Effector memory CD4-positive, alpha-beta T cell (primary cell): ENCODE data around the gene AMZ2.

Experiments
- DNase-seq, 3 donors: peaks; one replicate each; pipeline ENCODE4 v3.0.0-alpha.2; 2020
- H3K27ac ChIP-seq: 2 replicates; pipeline ENCODE4 v1.7.0; 2013; ENCODE audit warnings: mild to moderate bottlenecking, low read length, moderate library complexity; ENCODE audit not compliant: insufficient read depth, poor library complexity, severe bottlenecking
- H3K27me3 ChIP-seq: replicated peaks from 2 replicates; pipeline ENCODE4 v1.7.0; 2013; ENCODE audit warnings: mild to moderate bottlenecking, low read length; ENCODE audit not compliant: insufficient read depth, control insufficient read depth, poor library complexity, severe bottlenecking
- H3K36me3 ChIP-seq: 2 replicates; pipeline ENCODE4 v1.7.0; 2013; ENCODE audit warnings: mild to moderate bottlenecking, low read length, moderate library complexity; ENCODE audit not compliant: control insufficient read depth, insufficient read depth
- H3K4me1 ChIP-seq: 2 replicates; pipeline ENCODE4 v1.7.0; 2013; ENCODE audit warnings: low read length, mild to moderate bottlenecking; ENCODE audit not compliant: control insufficient read depth, insufficient read depth, poor library complexity, severe bottlenecking
- H3K4me3 ChIP-seq: 2 replicates; pipeline ENCODE4 v1.7.0; 2013; ENCODE audit warnings: low read length, low read depth, mild to moderate bottlenecking; ENCODE audit not compliant: insufficient read depth, poor library complexity, severe bottlenecking
- H3K9me3 ChIP-seq: 2 replicates; pipeline ENCODE4 v1.7.0; 2013; ENCODE audit warnings: mild to moderate bottlenecking, low read length, moderate library complexity; ENCODE audit not compliant: control insufficient read depth

The AMZ2 gene

DNA sequence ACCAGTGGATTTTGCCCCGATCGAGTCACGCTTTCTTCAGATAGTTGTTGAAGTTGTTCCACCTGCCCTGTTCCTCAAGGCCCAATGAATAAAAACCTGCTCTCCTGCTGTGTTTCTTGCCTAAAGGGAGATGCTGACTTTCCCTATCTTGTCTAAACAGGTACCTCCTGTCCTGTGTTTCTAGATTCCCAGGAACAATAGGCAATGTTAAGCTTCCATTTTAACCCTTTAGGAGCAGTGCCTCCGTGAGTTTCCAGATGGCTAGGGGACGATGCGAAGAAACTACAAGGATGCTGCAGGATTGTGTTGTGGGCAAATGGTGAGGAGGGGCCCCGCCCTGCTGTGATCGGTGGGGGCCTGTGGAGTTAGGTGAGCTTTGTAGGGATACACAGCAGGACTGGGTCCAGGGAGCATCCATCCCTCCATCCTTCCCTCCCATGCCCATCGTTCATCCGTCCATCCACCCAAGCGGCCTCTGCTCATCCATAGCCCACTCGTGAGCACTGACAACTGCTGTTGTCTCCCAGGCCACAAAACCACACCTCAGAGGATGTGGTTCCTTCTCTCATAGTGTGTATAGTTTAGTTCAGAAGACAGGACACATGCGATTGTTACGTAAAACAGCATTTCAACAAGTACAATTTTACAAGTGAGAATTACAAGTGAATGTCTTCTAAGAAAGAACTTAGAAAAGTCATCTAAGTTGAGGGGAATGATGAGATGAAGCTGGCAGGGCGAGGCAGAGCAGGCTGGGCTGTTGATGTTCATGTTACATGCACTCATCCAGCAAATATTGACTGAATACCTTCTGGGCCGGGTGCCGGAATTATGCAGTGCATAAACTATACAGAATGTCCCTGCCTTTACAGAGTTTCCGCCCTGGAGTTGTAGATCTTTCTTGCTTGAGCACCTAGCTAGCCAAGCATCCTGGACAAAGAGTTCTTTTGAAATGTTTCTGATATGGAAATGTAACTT, 48.7 kb downstream of the AMZ2 start:
- Histone ChIP-seq H3K36me3 (no peaks in the 10 kb centered on the region), H3K27me3 (no peaks in the 10 kb centered on the region), H3K9me3 (no peaks in the 10 kb centered on the region), H3K4me3 (peak overlapping the region; percentile 14), H3K27ac (peak overlapping the region; percentile 65), H3K4me1 (peaks cover 42% of the 10 kb centered on the region)
- DNase-seq = peak; percentile 55 to 68 (median 57)

- peaks cover 42% of the 10 kb centered on the region for H3K4me1 ChIP-seq
- H3K9me3 ChIP-seq = no peaks in the 10 kb centered on the region
- H3K36me3 ChIP-seq = no peaks in the 10 kb centered on the region
- no peak for DNase-seq
- H3K4me3 ChIP-seq = peak overlapping the region; percentile 6
- H3K27ac ChIP-seq = peak overlapping the region; percentile 65
- no peaks in the 10 kb centered on the region for H3K27me3 ChIP-seq
These were observed 49.4 kb downstream of the AMZ2 start for GRCh38 chr17:68297195-68297594.

DNA sequence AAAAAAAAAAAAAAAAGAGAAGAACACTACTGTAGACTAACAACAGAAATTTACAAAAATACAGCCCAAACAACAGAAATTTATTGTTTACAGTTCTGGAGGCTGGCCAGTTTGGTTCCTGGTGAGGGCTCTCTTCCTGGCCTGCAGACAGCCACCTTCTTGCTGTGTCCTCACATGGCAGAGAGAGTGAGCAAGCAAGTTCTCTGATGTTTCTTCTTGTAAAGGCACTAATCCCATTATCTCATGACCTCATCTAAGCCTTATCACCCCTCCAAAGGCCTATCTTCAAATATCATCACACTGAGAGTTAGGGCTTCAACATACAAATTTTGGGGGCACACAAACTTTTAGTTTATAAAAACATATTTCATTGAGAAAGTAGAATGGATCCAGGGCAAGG, 50.8 kb downstream of the AMZ2 start:
- no peak overlapping the region for H3K27ac ChIP-seq
- peaks cover 36% of the 10 kb centered on the region for H3K4me1 ChIP-seq

DNA sequence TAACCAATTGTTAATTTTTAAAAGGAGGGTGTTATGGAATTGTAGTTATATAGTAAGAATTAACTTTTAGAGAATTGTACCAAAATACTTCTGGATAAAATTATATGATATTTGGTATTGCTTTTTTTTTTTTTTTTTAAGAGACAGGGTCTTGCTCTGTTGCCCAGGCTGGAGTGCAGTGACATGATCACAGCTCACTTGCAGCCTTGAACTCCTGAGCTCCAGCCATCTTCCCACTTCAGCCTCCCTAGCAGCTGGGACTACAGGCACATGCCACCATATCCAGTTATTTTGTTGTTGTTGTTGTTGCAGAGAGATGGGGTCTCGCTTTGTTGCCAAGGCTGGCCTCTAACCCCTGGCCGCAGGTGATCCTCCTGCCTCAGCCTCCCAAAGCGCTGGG, 52.0 kb downstream of the AMZ2 start:
- Histone ChIP-seq H3K4me3 (no peak overlapping the region), H3K36me3 (no peaks in the 10 kb centered on the region), H3K4me1 (peaks cover 35% of the 10 kb centered on the region), H3K27ac (no peak overlapping the region), H3K27me3 (no peaks in the 10 kb centered on the region), H3K9me3 (no peaks in the 10 kb centered on the region)
- DNase-seq = no peak

More for the DNA sequence above, 50.8 kb downstream of the AMZ2 start:
- Histone ChIP-seq H3K36me3 (no peaks in the 10 kb centered on the region), H3K27me3 (no peaks in the 10 kb centered on the region), H3K4me3 (no peak overlapping the region), H3K9me3 (no peaks in the 10 kb centered on the region)
- no peak for DNase-seq

DNA sequence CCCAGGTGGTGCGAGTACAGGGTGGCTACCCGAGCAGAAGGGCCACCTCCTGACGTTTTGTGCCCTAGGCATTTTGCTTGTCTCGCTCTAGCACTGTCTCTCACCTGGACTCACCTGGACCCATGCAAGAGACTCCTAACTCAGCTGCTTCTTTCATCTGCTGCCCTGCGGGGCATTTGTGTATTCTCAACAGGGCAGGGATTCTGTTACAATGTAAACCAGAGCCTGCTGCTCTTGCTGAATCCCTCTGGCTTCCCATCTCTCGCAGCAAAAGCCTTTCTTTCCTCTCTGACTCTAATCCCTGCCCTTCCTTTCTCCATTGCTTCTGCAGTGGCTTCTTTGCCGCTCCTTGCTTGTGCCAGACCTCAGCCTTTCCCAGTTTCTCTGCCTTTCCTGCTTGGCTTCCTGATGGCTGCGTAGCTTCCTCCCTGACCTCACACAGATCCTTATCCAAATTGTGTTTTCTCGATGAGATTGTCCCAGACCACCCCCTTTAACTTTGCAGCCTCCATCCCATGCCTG, 53.7 kb downstream of the AMZ2 start:
- Histone ChIP-seq H3K27me3 (no peaks in the 10 kb centered on the region), H3K9me3 (no peaks in the 10 kb centered on the region), H3K36me3 (no peaks in the 10 kb centered on the region), H3K4me1 (peaks cover 21% of the 10 kb centered on the region), H3K4me3 (no peak overlapping the region), H3K27ac (no peak overlapping the region)
- DNase-seq = no peak

GRCh38 chr17:68302066-68302564, 54.3 kb downstream of the AMZ2 start:
- Histone ChIP-seq H3K36me3 (no peaks in the 10 kb centered on the region), H3K27ac (no peak overlapping the region), H3K9me3 (no peaks in the 10 kb centered on the region), H3K4me1 (peaks cover 15% of the 10 kb centered on the region), H3K4me3 (no peak overlapping the region), H3K27me3 (no peaks in the 10 kb centered on the region)
- no peak for DNase-seq

DNA sequence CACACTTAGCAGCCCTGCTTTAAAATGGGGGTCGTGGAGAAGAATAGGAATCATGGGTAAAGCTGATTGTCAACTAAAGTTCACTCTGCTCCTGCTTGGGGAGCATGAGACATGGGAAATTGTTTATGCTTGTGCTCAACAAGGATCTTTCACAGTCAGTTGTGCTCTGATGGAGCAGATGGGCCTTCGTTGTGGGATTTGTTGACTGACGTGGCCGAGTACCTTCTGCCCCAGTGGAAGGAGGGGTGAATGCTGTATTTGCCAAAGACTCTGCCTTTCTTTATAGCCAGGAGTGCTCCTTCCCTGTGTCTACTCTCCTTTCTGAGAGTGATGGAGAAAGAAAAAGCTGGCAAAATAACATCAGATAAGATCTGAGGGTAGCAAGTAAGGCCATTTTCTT, 54.8 kb downstream of the AMZ2 start:
- no peaks in the 10 kb centered on the region for H3K27me3 ChIP-seq
- H3K27ac ChIP-seq = no peak overlapping the region
- peaks cover 10% of the 10 kb centered on the region for H3K4me1 ChIP-seq
- DNase-seq = no peak
- H3K36me3 ChIP-seq = no peaks in the 10 kb centered on the region
- H3K4me3 ChIP-seq = no peak overlapping the region
- no peaks in the 10 kb centered on the region for H3K9me3 ChIP-seq

- H3K9me3 ChIP-seq = no peaks in the 10 kb centered on the region
- no peaks in the 10 kb centered on the region for H3K27me3 ChIP-seq
- DNase-seq = no peak
- no peak overlapping the region for H3K27ac ChIP-seq
- H3K4me1 ChIP-seq = no peaks in the 10 kb centered on the region
- no peak overlapping the region for H3K4me3 ChIP-seq
- H3K36me3 ChIP-seq = no peaks in the 10 kb centered on the region
These were observed 56.9 kb downstream of the AMZ2 start for GRCh38 chr17:68304706-68305105.

DNA sequence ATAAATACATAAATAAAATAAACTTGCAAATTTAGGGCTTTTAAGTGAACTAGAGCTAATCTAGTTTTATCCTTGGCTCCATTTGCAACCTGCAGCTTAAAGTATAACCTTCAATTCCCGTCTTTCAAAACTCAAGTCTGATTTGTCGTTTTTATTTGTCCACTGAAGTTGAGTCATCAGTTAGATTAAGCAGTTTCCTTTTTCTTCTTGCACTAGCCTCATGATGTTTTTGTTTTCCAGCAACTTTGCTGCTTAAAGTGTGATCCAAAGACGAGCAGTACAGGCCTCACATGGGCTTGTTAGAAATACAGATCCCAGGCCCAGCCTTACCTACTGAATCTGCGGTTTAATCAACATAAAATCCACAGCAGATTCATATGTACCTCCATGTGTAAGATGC, 57.3 kb downstream of the AMZ2 start:
- Histone ChIP-seq H3K27me3 (no peaks in the 10 kb centered on the region), H3K36me3 (no peaks in the 10 kb centered on the region), H3K4me3 (no peak overlapping the region), H3K4me1 (peaks cover 4% of the 10 kb centered on the region), H3K27ac (no peak overlapping the region), H3K9me3 (no peaks in the 10 kb centered on the region)
- no peak for DNase-seq
